Fibroblast of lung (primary cell): Measurements from ENCODE around the gene MAD2L1BP.

ENCODE experiments used
- CTCF ChIP-seq, 2 donors: IDR thresholded peaks in 1 of 2; conservative IDR thresholded peaks in 1 of 2; 1 replicate in 1 of 2; 2 replicates in 1 of 2; pipeline ENCODE4 v1.5.1; 2011 to 2012; ENCODE audit warnings: low read length in 2 of 2, control low read depth in 1 of 2, inconsistent platforms in 1 of 2, low read depth in 1 of 2, mild to moderate bottlenecking in 1 of 2
- EZH2 ChIP-seq: IDR thresholded peaks from 2 replicates; pipeline ENCODE4 v1.5.1; 2012; ENCODE audit warnings: low read length, control low read depth, mild to moderate bottlenecking; ENCODE audit errors: missing control alignments

GRCh38 chr6:43608310-43608763, 27.3 kb upstream of the MAD2L1BP start:
- no peak for TF ChIP-seq EZH2
- TF ChIP-seq CTCF (conservative IDR thresholded peaks at IDR 0.05 in 1 of 2, IDR thresholded peaks at IDR 0.05 in 1 of 2; ENCODE audit: low read depth in 1 of 2, low read length in 2 of 2) = peak; percentile 82 to 95
